ENCODE results near the gene NAV2.

The NAV2 gene

GRCh38 chr11:19679952-19680828 lies 32.4 kb upstream of the NAV2 start:
- in situ Hi-C loops (cut with MboI; ENCODE audit: low pct_unique_long_range_greater_than_20kb, low sequenced_read_pairs, unreplicated experiment) = no loop called here
- TF ChIP-seq CTCF (IDR thresholded peaks at IDR 0.05; ENCODE audit: extremely low read depth, insufficient read depth, missing control alignments) = no peak

GRCh38 chr11:19680829-19681368 lies 31.7 kb upstream of the NAV2 start:
- TF ChIP-seq CTCF (IDR thresholded peaks at IDR 0.05; ENCODE audit: extremely low read depth, insufficient read depth, missing control alignments) = no peak
- in situ Hi-C loops (cut with MboI; ENCODE audit: low pct_unique_long_range_greater_than_20kb, low sequenced_read_pairs, unreplicated experiment) = no loop called here
- DNase-seq (ENCODE audit: low spot score) = no peak

More at GRCh38 chr11:19679952-19680828, 32.4 kb upstream of the NAV2 start:
- no peak for DNase-seq (ENCODE audit: low spot score)

GRCh38 chr11:19683141-19683805 lies 29.4 kb upstream of the NAV2 start:
- DNase-seq (ENCODE audit: low spot score) = no peak
- no peak for TF ChIP-seq CTCF (IDR thresholded peaks at IDR 0.05; ENCODE audit: extremely low read depth, insufficient read depth, missing control alignments)
- in situ Hi-C loops (cut with MboI; ENCODE audit: low pct_unique_long_range_greater_than_20kb, low sequenced_read_pairs, unreplicated experiment) = no loop called here

- DNase-seq (ENCODE audit: low spot score) = no peak
- in situ Hi-C loops (cut with MboI; ENCODE audit: low pct_unique_long_range_greater_than_20kb, low sequenced_read_pairs, unreplicated experiment) = no loop called here
- no peak for TF ChIP-seq CTCF (IDR thresholded peaks at IDR 0.05; ENCODE audit: extremely low read depth, insufficient read depth, missing control alignments)
Observed at GRCh38 chr11:19683862-19684491, 28.7 kb upstream of the NAV2 start.

- no peak for TF ChIP-seq CTCF (IDR thresholded peaks at IDR 0.05; ENCODE audit: extremely low read depth, insufficient read depth, missing control alignments)
- no peak for DNase-seq (ENCODE audit: low spot score)
- in situ Hi-C loops (cut with MboI; ENCODE audit: low pct_unique_long_range_greater_than_20kb, low sequenced_read_pairs, unreplicated experiment) = no loop called here
Observed at GRCh38 chr11:19686234-19686633, 26.4 kb upstream of the NAV2 start.

GRCh38 chr11:19687392-19687791 lies 25.2 kb upstream of the NAV2 start:
- in situ Hi-C loops (cut with MboI; ENCODE audit: low pct_unique_long_range_greater_than_20kb, low sequenced_read_pairs, unreplicated experiment) = no loop called here
- no peak for DNase-seq (ENCODE audit: low spot score)
- TF ChIP-seq CTCF (IDR thresholded peaks at IDR 0.05; ENCODE audit: extremely low read depth, insufficient read depth, missing control alignments) = no peak

Measured in GM13977 (cell line).